Mesenchymal stem cell (in vitro differentiated cells and primary cell): ENCODE results near the gene PPP3CA.

Experiments
- DNase-seq: peaks from one replicate; pipeline ENCODE4 v3.0.0-alpha.2; 2013
- H2AFZ ChIP-seq: one replicate; pipeline ENCODE4 v1.6.1; 2013; ENCODE audit warnings: low read depth, mild to moderate bottlenecking, control low read depth, inconsistent platforms, low read length, moderate library complexity
- H2AK5ac ChIP-seq: 2 replicates; pipeline ENCODE4 v1.6.1; 2013; ENCODE audit warnings: low read length, moderate library complexity, mild to moderate bottlenecking, inconsistent platforms; ENCODE audit not compliant: severe bottlenecking
- H2BK120ac ChIP-seq: one replicate; pipeline ENCODE4 v1.6.1; 2013; ENCODE audit warnings: low read depth, mild to moderate bottlenecking, inconsistent platforms, low read length, moderate library complexity
- H2BK12ac ChIP-seq, 2 experiments: one replicate each; pipeline ENCODE4 v1.6.1; 2013; ENCODE audit warnings: inconsistent platforms in 2 of 2, low read length in 2 of 2, mild to moderate bottlenecking in 2 of 2, moderate library complexity in 2 of 2, control low read depth in 1 of 2
- H2BK15ac ChIP-seq: one replicate; pipeline ENCODE4 v1.6.1; 2013; ENCODE audit warnings: mild to moderate bottlenecking, low read depth, inconsistent platforms; ENCODE audit not compliant: poor library complexity, severe bottlenecking
- H2BK5ac ChIP-seq: 2 replicates; pipeline ENCODE4 v1.6.1; 2013; ENCODE audit warnings: low read depth, mild to moderate bottlenecking, low read length, control low read depth, inconsistent platforms; ENCODE audit not compliant: poor library complexity, severe bottlenecking
- H3K14ac ChIP-seq, 2 experiments: one replicate each; pipeline ENCODE4 v1.6.1; 2013; ENCODE audit warnings: inconsistent platforms in 2 of 2, low read length in 2 of 2, control low read depth in 1 of 2, mild to moderate bottlenecking in 1 of 2, moderate library complexity in 1 of 2
- H3K18ac ChIP-seq, 2 experiments: one replicate each; pipeline ENCODE4 v1.6.1; 2013; ENCODE audit warnings: inconsistent platforms in 2 of 2, low read length in 2 of 2, control low read depth in 1 of 2, low read depth in 1 of 2, mild to moderate bottlenecking in 1 of 2
- H3K23ac ChIP-seq, 2 experiments: one replicate each; pipeline ENCODE4 v1.6.1; 2013; ENCODE audit warnings: inconsistent platforms in 2 of 2, low read length in 2 of 2, mild to moderate bottlenecking in 2 of 2, moderate library complexity in 2 of 2, control low read depth in 1 of 2
- H3K27ac ChIP-seq: 2 replicates; pipeline ENCODE4 v1.5.1; 2013; ENCODE audit warnings: mild to moderate bottlenecking, moderate library complexity, low read length, control low read depth, inconsistent platforms; ENCODE audit not compliant: poor library complexity, severe bottlenecking
- H3K27me3 ChIP-seq, 2 experiments: 2 replicates each; pipeline versions ENCODE4 v1.6.1 to v1.7.0; 2013; ENCODE audit warnings: low read length in 2 of 2, mild to moderate bottlenecking in 2 of 2, moderate library complexity in 2 of 2, control low read depth in 1 of 2, inconsistent platforms in 1 of 2; ENCODE audit not compliant: control insufficient read depth in 1 of 2, insufficient read depth in 1 of 2
- H3K36me3 ChIP-seq, 2 experiments: 2 replicates each; pipeline versions ENCODE4 v1.6.1 to v1.7.0; 2013; ENCODE audit warnings: low read length in 2 of 2, control low read depth in 1 of 2, inconsistent platforms in 1 of 2, low read depth in 1 of 2, mild to moderate bottlenecking in 1 of 2; ENCODE audit not compliant: insufficient read depth in 2 of 2, control insufficient read depth in 1 of 2
- H3K4ac ChIP-seq, 2 experiments: one replicate each; pipeline ENCODE4 v1.6.1; 2013; ENCODE audit warnings: inconsistent platforms in 2 of 2, low read length in 2 of 2, mild to moderate bottlenecking in 2 of 2, moderate library complexity in 2 of 2, control low read depth in 1 of 2, low read depth in 1 of 2
- H3K4me1 ChIP-seq: 2 replicates; pipeline ENCODE4 v1.6.1; 2013; ENCODE audit warnings: low read depth, low read length, control low read depth; ENCODE audit not compliant: control insufficient read depth, insufficient read depth
- H3K4me2 ChIP-seq: 2 replicates; pipeline ENCODE4 v1.6.1; 2013; ENCODE audit warnings: low read length, mild to moderate bottlenecking, inconsistent platforms; ENCODE audit not compliant: poor library complexity, severe bottlenecking
- H3K4me3 ChIP-seq, 2 experiments: 2 replicates each; pipeline versions ENCODE4 v1.5.1 to v1.7.0; 2013; ENCODE audit warnings: low read length in 2 of 2, mild to moderate bottlenecking in 2 of 2, control low read depth in 1 of 2, low read depth in 1 of 2; ENCODE audit not compliant: insufficient read depth in 1 of 2
- H3K79me1 ChIP-seq: replicated peaks from 2 replicates; pipeline ENCODE4 v1.6.1; 2013; ENCODE audit warnings: mild to moderate bottlenecking, control low read depth, low read length, inconsistent platforms; ENCODE audit not compliant: poor library complexity, severe bottlenecking
- H3K9ac ChIP-seq: 2 replicates; pipeline ENCODE4 v1.7.0; 2013; ENCODE audit warnings: mild to moderate bottlenecking, low read length, moderate library complexity
- H3K9me3 ChIP-seq: 2 replicates; pipeline ENCODE4 v1.7.0; 2013; ENCODE audit warnings: mild to moderate bottlenecking, low read length; ENCODE audit not compliant: control insufficient read depth
- H4K8ac ChIP-seq: one replicate; pipeline ENCODE4 v1.6.1; 2013; ENCODE audit warnings: inconsistent platforms, mild to moderate bottlenecking, low read length, moderate library complexity
- H4K91ac ChIP-seq: one replicate; pipeline ENCODE4 v1.6.1; 2013; ENCODE audit warnings: mild to moderate bottlenecking, low read length, inconsistent platforms
- WGBS: methylation state at CpG from one replicate; pipeline ENCODE4 v1.1.7; 2013; ENCODE audit warnings: mixed read lengths; 5-methylcytosine and 5-hydroxymethylcytosine counted together

PPP3CA gene

DNA sequence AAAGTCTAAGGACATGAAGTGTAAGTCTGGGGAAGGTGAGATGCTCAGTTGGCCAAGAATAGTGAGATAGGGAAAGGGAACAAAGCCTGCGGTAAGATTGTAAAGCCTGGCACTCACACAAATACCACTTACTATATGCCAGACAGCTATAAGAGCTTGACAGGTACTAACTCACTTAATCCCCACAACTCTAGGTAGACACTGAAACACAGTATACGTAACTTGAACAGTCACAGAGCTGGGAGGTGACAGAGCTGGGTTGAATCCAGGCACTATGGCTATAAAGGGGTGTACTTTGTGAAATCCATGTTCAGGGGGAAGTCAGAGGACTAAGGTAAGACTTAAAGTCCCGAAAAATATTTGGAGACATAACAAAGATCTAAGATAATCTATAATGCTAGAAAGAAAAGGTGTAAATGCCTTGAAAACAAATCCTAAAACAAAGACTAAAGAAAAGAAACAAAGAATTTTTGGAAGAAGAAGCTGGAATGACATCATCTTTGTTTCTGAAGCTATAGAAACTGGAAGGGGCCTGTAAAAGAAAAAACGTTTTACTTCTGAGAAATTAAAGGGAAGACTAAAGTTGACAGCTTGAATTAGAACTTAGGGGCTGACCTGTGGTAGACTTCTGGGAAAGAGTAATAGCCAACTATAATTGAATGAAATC, 172.5 kb downstream of the PPP3CA start:
- H3K4me1 ChIP-seq = no peaks in the 10 kb centered on the region
- 93% methylated on average over 2 of the region's 4 CpGs for WGBS

DNA sequence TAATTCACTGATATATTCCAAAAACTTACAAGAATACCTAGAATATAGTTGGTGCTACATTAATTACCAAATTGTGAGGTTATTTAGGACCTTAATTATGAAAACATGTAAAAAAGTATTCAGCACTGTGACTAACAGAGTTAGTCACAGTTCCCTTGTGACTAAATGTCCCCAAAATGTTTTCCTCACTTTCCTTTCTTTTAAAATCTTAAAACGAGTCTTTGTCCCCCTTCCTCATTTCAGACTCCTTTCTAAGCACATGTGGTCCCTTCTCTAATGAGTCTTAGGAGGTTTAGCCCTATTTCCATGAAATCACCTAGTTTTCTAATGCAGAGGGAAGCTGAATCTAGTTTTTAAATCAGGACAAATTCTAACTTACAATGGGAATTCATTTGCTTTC, 175.0 kb downstream of the PPP3CA start:
- H3K4me3 ChIP-seq = no peak overlapping the region
- no peak overlapping the region for H3K27ac ChIP-seq

More for the DNA sequence above, 172.5 kb downstream of the PPP3CA start:
- no peak overlapping the region for H4K8ac ChIP-seq
- H2AK5ac ChIP-seq = no peak overlapping the region
- H3K79me1 ChIP-seq = peaks cover 18% of the 10 kb centered on the region
- no peak overlapping the region for H3K4me3 ChIP-seq
- no peak overlapping the region for H2BK12ac ChIP-seq
- H2AFZ ChIP-seq = no peak overlapping the region
- no peak overlapping the region for H3K18ac ChIP-seq
- H3K27me3 ChIP-seq = no peaks in the 10 kb centered on the region
- no peak overlapping the region for H3K14ac ChIP-seq
- H3K27ac ChIP-seq = no peak overlapping the region
- H3K4me2 ChIP-seq = no peak overlapping the region
- no peak overlapping the region for H3K9ac ChIP-seq
- no peak overlapping the region for H3K23ac ChIP-seq
- no peak overlapping the region for H3K4ac ChIP-seq
- H2BK15ac ChIP-seq = no peak overlapping the region
- H2BK5ac ChIP-seq = no peak overlapping the region
- no peaks in the 10 kb centered on the region for H3K9me3 ChIP-seq
- no peak overlapping the region for H4K91ac ChIP-seq
- no peak for DNase-seq
- no peaks in the 10 kb centered on the region for H3K36me3 ChIP-seq
- H2BK120ac ChIP-seq = no peak overlapping the region

DNA sequence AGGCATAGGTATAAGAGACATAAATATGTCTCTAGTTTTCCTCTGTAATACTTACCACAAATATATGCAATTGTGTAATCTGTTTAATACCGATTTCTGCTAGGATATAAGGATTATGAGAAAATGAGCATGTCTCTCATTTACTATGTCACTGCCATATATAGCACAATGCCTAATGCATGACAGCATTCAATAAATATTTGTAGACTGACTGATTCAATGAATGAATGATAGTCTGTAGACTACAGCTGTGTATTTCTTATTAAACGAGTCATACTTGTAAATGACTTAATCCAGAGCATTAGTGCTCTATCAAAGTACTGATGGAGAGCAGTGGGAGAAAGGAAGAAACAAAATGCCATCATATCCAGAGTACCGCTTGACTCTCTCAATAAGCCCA, 175.6 kb downstream of the PPP3CA start:
- Histone ChIP-seq H3K4me2 (no peak overlapping the region), H2BK120ac (no peak overlapping the region)
- no CpG with 5 or more reads among the region's 3 CpGs for WGBS

More for the DNA sequence above, 175.0 kb downstream of the PPP3CA start:
- no peak overlapping the region for H3K18ac ChIP-seq
- no peak overlapping the region for H2AFZ ChIP-seq
- no peak overlapping the region for H2BK120ac ChIP-seq
- H3K9ac ChIP-seq = no peak overlapping the region
- H2BK5ac ChIP-seq = no peak overlapping the region
- no peak overlapping the region for H3K4ac ChIP-seq
- no peak overlapping the region for H4K91ac ChIP-seq
- H2BK12ac ChIP-seq = no peak overlapping the region
- H3K27me3 ChIP-seq = no peaks in the 10 kb centered on the region
- peaks cover 20% of the 10 kb centered on the region for H3K79me1 ChIP-seq
- no peak overlapping the region for H3K23ac ChIP-seq
- no peaks in the 10 kb centered on the region for H3K9me3 ChIP-seq
- no peak for DNase-seq
- H3K4me2 ChIP-seq = no peak overlapping the region
- H3K4me1 ChIP-seq = no peaks in the 10 kb centered on the region
- WGBS = 73% methylated on average over 1 of the region's 1 CpG
- no peak overlapping the region for H4K8ac ChIP-seq
- H3K14ac ChIP-seq = no peak overlapping the region
- no peak overlapping the region for H2BK15ac ChIP-seq
- no peak overlapping the region for H2AK5ac ChIP-seq
- H3K36me3 ChIP-seq = no peaks in the 10 kb centered on the region

DNA sequence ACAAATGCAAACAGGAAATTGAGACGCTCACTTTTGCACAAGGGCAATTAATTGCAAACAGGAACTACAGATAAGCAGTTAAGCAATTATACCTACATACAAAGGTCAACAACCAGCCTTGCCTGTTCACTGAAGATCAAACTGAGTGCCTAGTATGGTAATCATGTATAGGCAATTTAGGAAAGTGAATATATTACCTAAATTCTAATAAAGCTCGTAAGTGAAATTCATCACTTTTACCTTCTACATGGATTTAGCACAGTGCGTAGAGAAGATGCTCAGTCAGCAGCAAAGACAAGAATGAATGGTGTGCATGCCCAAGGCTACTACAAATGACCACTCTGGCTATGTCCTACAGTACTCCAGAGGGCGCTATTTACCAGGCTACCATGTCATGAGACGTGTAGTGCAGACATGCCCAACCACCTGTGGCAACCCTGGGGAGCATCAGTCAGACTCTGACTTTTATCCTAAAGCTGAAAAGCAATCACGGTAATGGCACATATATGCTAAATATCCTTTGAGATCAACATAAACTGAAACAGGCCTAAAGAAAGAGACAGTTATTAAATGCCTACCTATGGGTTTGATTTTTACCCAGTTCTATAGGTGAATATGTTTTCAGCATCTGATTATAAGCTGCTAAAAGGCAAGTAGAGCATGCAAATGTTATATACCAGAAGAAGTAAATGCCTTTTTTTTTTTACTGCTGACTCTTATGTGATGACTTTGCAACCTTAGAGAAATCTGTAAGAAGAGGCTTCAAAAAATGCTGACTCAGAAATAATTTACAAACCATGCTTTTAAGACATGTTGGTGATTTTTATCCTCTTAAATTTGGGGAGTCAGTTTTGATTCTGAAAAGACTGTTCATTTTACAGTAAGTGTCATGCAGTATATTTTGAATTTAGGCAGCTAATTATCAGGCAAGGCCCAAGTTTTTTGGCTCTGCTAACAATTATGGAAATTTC, 178.0 kb downstream of the PPP3CA start:
- no peak overlapping the region for H3K4me2 ChIP-seq
- no peak overlapping the region for H3K27ac ChIP-seq
- no peaks in the 10 kb centered on the region for H3K36me3 ChIP-seq
- no peak overlapping the region for H2AK5ac ChIP-seq
- no peak overlapping the region for H3K4me3 ChIP-seq
- no peak overlapping the region for H2BK5ac ChIP-seq
- no peak overlapping the region for H3K4ac ChIP-seq
- WGBS = 31% methylated on average over 5 of the region's 6 CpGs
- H3K23ac ChIP-seq = no peak overlapping the region
- H3K9me3 ChIP-seq = no peaks in the 10 kb centered on the region
- H4K91ac ChIP-seq = no peak overlapping the region
- H3K9ac ChIP-seq = no peak overlapping the region
- H3K4me1 ChIP-seq = no peaks in the 10 kb centered on the region
- H2BK15ac ChIP-seq = no peak overlapping the region
- H2AFZ ChIP-seq = no peak overlapping the region
- no peak overlapping the region for H3K14ac ChIP-seq
- H4K8ac ChIP-seq = no peak overlapping the region
- no peaks in the 10 kb centered on the region for H3K27me3 ChIP-seq
- H2BK120ac ChIP-seq = no peak overlapping the region
- no peak overlapping the region for H3K18ac ChIP-seq
- peak; percentile 71 for DNase-seq
- no peak overlapping the region for H2BK12ac ChIP-seq
- peaks cover 17% of the 10 kb centered on the region for H3K79me1 ChIP-seq

More for the DNA sequence above, 175.6 kb downstream of the PPP3CA start:
- no peak overlapping the region for H3K14ac ChIP-seq
- no peak overlapping the region for H3K4me3 ChIP-seq
- H4K91ac ChIP-seq = no peak overlapping the region
- no peak overlapping the region for H3K9ac ChIP-seq
- H2AK5ac ChIP-seq = no peak overlapping the region
- peak; percentile 46 for DNase-seq
- no peak overlapping the region for H3K23ac ChIP-seq
- peaks cover 20% of the 10 kb centered on the region for H3K79me1 ChIP-seq
- no peaks in the 10 kb centered on the region for H3K27me3 ChIP-seq
- no peak overlapping the region for H4K8ac ChIP-seq
- no peak overlapping the region for H3K18ac ChIP-seq
- H2BK5ac ChIP-seq = no peak overlapping the region
- H3K4me1 ChIP-seq = no peaks in the 10 kb centered on the region
- H3K4ac ChIP-seq = no peak overlapping the region
- H3K27ac ChIP-seq = no peak overlapping the region
- no peaks in the 10 kb centered on the region for H3K9me3 ChIP-seq
- no peak overlapping the region for H2BK12ac ChIP-seq
- no peaks in the 10 kb centered on the region for H3K36me3 ChIP-seq
- H2AFZ ChIP-seq = no peak overlapping the region
- no peak overlapping the region for H2BK15ac ChIP-seq
